GM21360 (cell line): ENCODE data around the gene AFDN.

Experiments used
- ATAC-seq: cut with Tn5 transposase; IDR thresholded peaks from one replicate; pipeline ENCODE4 v1.9.1; 2021; ENCODE audit warnings: mild to moderate bottlenecking, moderate library complexity; ENCODE audit not compliant: unreplicated experiment

The AFDN gene

DNA sequence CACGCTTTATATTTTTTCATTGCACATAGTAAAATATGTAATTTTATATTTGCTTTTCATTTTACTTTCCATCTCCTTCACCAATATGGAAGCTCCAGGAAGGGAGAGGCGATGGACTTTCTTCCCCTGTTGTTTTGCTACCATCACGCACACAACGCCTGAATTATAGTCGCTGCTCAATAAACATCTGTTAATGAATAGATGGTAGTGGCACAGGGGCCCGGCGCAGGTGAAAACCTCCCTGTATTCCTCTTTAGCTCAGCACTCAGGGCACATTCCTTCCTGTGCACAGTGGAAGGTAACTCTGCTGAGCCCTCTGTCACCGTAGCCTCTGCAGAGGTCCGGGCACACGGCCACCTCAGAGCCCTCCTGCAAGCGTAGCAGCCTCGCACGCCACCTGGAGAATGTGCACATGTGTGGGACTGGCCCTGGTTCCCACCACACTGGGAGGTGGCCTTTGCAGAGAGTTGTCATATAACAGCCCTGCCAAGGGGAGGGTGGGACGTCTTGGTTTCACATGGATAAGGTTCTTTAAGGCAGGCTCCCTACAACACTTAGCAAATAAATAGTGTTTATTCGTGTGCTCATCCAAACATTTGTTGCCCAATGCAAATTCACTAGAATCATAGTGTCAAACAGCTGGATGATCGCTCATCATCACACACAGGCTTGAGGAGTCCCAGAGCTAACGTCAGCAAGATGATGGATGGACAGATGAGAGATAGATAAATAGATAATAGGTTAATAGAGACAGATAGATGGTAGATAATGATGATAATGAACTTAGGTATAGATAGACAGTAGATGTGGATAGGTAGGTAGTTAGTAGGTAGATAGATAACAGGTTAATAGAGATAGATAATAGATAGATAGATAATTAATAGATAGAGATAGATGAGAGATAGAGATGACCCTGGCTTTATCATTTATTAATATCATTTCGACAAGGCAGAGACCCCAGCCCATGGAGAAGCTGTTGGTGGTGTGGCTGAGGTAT is 32.3 kb upstream of the AFDN start:
- no peak for ATAC-seq

DNA sequence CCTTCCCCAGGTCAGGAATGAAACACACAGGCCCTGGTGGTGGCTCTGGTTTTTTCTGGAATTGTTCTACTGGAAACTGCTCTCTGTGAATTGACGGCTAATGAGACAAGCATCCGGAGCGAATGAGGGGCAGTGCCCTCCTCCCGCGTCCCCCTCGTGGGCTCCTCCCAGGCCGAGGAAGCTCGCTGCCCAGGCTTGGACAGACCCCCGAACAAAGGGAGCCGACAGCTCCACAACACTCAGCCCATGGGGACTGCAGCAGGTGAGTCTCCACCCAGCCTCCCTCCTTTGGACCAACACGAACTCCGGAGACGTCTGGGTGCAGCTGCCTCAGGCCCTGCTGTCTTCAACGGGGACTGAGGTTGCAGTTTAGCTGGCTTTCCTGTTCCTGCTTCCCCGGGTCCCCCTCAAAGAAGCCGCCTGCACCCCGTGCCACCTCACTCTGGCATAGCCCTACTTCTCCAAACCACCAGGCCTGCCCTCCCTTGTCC is 31.3 kb upstream of the AFDN start:
- no peak for ATAC-seq

DNA sequence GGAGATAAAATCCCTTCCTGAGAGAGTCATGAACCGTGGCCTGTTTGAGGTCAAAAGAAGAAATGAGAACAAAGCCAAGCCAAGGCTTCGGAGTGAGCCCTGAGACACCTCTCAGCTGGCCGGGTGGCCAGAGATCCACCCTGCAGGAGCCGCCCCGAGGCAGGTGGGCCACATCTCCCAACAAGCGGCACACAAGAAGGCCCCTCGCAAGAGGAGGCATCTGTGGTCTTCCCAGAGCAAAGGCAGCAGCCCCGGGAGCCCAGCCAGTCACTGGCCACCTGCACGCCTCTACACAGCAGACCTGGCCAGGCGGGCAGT is 30.9 kb upstream of the AFDN start:
- ATAC-seq: no peak

DNA sequence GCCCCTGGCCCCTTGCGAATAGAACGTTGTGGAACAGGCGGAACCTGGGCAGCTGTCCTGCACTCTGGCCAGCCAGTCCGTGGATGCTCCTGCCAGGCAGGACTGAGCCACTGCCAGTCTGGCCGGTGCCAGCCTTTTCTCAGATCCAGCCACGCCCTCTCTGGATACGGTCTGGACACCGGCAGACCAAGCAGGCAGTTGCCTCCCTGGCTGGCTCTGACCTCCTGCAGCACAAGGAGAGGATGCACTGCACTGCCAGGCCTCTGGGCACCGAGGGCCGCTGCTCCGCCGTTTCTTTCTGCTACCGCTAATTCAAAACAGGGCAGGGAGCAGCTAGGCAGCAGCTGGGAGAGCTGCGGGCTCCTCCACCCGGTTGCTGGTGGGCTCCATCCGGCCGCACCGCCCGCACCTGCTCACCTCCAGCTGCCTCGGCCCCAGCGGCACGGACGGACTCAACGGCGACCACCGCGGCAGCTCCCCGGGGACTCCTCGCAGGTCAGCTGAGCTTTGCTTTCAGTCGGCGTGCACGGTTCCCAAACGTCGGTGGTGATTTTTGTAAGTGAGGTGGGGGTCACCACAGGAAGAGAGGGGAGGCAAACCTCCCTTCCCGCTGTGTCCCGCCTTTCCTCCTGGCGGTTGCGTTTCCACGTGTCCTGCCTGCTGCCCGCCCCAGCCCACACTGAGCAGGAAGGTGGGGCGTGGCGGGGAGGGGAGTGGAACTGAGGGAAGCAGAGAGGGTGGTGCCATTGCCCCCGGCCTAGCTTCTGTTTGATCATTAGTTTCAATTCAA is 30.3 kb upstream of the AFDN start:
- ATAC-seq: no peak

DNA sequence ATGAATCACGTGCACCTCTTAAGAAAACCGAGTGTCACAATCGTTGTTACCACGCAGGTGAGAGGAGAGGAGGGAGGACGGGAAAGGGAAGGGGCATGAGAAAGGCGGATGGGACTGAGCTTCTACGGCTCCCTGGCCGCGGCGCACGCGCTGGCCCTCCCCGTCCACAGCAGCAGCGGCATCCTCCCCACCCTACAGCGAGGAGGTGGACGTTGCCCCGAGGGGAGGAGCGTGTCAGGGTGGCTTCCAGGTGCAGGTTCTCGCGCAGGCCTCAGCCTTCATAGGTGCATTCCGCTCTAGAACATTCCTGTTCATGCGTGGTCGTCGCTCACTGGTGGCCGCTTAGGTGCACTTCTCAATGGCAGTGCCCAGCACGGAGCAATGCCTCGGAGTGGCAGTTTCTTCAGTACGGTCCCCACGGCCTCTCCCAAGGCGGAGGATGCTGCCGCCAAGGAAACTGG is 29.7 kb upstream of the AFDN start:
- no peak for ATAC-seq

DNA sequence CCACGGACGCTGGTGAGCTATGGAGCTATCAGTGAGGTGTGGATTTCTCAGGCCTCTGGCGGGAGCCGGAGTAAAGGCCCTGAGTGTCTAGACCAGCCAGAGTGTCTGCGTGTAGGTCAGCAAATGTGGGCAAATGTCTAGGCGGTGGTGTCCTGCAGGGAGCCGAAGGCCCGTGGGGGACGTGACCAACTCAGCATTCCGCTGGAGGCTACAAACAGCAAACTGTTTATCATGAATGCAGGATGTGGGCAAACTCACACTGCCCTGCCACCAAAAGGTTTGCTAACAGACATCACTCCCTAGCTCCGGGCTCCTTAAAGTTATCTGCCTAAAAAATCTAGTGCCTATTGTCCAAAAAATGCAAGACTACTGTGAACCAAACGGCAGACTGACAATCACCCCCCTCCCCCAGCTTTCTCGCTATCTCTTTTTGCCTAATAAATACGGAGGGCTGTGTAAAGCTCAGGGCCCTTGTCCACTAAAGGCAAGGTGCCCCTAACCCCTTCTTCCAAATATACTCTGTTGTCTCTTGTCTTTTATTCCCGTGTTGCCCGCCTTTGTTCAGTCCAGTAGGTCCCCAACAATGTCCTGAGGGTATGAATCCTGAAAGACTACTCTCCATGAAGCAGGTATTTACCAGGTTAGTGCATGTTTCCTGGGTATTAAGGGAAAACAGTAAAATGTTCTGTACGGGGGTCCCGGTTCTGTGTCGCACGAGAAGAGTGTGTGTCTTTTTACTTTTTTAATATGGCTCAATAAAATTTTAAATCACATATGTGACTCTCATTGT is 29.0 kb upstream of the AFDN start:
- ATAC-seq: no peak

DNA sequence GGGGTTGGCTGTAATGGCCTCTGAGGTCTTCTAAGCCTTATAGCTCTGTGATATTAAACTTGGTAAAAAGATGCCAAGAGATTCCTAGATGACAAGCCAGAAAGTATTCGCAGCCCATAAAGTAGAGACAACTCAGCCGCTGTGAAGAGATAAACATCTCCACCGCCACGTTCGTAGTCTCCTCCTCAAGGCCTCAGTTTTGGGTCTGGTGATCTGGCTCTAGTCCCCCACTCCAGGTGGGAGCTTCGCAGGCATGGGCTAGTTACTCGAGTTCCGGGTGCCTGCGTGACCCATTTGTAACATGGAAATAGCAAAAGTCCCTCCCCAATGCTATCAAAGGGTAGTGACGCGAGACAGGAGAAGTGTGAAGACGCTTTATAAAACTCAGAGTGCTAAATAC is 28.3 kb upstream of the AFDN start:
- no peak for ATAC-seq

DNA sequence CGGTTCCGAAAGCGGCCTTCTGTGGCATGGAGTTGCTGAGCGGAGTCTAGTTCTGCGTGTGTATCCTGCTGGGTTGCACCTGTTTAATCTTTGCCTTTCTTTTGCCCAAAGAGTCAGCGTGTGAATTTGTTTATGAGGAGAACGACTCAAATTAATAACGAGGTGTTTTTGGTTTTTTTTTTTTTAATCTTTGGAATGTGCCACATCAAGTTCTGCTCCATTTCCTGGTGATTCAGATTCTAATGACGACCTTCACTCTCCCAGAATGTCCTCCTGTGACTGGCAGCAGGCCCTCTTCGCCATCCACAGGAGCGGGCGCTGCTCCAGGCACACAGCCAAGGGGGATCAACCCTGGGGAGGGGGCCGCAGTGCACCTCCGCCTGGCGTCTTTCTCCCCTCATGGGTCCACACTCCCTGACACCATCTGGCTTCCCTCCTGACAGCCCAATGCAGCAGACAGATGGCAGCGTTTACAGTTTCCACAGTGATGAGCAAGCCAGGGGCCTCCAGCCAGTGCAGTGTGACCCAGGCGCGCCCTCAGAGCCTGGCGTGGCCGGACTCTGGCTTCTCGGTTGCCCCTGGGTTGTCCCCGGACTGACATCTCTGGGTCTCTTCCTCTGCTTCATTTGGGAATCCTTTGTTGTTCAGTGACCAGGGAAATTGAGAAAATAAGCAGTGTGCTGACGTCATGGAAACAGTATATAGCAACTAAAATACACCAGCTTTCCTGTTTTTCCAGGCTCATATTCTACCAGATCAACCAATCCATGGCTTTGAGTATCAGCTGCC is 27.5 kb upstream of the AFDN start:
- no peak for ATAC-seq

DNA sequence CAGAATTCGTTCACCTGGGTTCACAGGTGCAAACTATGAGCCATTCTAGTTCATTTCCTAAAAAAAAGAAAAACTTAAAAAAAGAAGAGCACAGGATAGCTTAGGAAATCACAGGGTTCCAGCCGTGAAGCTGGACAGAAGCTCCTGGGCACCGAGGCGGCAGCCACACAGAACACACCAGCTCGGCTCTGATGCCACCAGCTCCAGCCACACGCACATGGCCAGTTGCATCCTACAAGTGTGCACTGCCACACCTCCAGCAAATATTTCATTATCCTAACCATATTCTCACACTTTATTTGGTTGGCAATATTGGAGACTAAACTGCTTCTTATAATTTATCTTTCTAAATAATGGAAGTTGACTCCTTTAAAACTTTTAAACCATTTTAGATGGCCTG is 26.2 kb upstream of the AFDN start:
- no peak for ATAC-seq

DNA sequence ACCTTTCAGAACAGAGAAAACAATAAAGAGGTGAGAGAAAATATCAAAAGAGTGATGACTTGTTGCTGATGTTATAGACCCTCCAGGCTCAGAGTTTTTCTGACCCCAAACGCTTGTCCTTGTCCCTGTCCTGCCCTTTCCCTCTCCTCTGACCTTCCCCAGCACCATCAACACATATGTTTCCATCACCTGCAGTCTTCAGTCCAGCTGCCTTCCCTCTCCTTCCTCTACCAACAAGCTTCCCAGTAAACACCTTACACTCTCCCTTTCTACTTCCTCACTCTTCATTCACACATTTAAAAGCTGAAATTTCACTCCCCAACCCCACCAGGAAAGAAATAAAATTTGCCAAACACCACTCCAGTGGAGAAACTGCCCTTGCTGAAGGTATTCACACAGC is 25.4 kb upstream of the AFDN start:
- ATAC-seq: no peak

DNA sequence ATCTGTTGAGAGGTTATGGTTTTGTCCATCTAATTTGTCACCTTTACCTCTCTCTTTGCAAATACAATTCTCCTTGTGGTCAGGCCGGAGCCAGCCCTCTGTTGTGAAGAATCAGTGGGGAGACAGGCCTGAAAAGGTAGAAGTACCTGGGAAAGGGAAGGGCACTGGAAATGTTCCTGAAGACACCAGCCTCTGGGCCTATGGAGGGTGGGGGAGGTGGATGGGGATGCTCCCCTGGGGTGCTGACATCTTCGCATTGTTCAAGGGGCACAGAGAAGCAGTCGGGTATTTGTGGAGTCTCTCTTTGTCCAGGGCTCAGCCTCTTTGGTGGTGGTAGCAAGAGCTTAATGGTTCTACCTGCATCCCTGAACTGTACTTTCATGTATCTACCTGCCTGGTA is 24.4 kb upstream of the AFDN start:
- ATAC-seq: no peak

DNA sequence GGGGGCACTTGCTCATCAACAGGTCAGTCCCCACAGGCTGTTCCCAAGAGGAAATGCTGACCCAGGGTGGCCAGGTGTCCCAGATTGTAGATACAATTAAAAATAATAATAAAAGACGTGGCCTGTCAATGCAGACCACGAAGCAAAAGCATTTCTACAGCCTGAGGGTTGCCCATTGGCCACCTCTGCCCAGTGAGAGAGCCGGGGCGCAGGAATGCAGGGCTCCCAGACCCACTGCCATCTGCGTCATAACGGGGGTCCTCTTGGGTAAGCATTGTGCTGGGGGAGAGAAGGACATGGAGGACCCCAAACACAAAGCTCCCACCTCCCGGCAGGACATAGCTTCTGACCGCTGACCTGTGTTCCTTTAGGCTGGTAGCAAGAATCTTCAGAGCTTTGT is 22.9 kb upstream of the AFDN start:
- no peak for ATAC-seq

DNA sequence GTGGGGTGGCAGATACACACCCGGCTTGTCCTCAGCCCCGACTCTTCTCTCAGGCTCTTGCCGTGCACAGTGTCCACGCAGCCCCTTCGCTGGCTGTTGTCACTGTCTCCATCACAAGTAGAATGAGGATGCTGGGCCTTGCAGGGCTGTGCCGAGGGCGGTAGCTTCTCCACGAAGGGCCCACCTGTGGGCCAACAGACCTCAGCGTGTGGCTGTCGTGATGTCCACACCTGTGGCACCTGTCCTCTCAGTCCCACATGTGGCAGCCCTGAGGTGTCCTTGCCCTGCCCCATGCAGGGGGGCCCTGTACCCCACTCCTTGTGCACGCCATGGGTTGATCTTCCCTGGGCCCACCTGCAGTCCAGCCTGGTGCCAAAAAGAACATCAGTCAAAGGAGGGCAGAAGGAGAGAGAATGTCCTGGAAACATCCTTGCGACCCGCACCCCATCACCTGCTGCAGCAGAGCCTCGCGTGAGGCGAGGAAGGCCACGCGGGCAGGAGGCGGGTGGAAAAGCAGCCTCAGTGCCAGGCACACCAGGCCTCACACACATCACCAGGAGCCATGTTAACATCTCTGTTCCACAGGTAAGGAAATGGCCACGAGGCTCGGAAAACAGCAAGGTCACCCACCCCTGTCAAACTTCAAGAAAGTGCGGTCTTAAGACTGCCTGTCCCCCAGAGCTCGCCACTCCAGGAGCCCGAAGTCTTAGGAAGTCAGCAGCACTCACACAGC is 22.3 kb upstream of the AFDN start:
- no peak for ATAC-seq

DNA sequence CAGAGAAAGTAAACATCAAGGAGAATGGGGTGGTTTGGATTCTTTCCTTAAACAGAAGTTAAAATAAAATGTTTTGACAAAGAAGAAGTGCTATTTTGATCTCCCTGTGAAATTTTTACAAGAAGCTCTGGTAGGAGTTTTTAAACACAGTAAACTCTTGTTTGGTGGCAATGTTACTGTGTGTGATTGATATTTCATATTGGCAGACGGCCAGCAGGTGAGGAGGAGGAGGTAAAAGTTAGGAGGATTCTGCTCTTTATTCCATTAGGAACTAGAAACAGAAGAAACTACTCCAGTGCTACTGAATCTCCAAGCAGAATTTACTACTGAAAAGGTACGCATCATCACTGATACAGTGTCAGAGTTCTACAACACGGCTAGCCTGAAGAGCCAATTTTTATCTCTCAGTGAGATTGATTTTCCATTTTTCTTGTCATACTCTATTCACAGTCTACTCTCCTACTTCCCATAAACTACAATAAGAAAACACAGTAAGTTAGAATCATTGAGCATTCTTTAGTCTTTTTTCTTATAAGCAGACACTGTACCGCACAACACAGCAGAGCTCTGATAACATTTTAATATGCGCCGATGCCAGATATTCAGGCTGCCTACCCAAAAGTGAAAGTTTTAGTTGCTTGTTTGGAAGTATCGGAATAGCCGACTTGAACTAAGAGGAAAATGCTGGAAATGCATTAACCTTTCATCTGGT is 21.2 kb upstream of the AFDN start:
- no peak for ATAC-seq

DNA sequence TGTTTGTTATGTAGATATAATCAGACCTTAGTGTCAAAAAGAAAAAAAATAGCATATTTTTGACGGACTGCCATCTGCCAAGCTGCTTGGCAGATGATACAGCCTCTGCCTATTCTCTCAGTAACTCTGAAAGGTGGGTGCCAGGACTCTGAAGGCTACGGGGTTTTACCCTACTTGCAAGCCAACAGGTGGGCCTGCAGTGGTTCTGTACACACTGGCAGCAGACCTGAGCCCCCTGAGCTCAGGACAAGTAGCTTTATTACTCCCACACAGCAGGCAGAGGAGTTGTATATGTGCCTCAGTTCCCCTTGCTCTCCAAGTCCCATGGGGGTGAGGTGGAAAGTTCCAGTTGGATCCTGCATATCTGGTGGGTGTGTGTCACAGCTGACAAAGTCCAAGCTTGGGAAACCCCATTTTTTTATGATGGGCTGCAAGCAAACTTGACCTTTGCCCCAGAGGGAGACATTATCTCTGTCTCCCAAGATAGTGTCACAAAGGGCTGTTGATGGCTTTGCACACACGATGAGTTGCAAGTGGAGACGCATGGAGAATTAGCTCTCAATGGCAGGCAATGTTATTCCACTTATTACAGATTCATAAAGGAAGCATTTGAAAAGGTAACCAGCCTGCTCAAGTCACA is 20.5 kb upstream of the AFDN start:
- no peak for ATAC-seq

DNA sequence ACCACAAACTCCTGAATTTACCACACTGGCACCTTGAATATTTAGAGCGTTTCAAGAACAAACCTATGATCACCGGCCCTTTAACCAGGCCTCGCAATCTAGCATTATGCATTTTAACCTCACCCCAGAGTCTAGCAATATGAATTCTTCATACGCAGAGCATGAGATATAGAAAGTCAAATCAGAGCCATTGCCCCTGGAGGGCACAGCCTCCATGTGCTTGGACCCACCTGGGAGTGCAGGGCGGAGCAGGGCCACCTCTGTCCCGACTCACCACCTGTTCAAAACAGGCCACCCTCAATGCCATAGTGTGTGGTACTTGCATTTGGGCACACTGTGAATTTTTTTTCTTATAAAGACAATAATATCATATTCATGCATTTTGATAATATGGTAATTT is 19.5 kb upstream of the AFDN start:
- ATAC-seq: no peak

DNA sequence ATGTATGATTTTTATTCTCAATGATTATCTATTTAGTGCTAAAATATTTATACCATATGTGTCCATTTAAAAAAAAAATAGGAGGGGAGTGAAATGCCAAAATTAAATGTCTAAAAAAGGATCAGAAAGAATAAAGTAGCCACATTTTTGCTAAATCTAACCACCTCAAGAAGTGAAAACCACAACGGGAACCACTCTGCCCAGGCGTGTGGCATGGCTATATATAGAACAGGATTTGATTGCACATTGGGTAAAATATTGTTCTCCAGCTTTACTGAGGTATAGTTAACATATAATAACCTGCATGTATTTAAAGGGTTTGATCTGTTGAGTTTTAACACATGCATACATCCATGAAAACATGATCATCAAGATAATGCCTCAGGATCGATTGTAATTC is 19.0 kb upstream of the AFDN start:
- ATAC-seq: no peak

DNA sequence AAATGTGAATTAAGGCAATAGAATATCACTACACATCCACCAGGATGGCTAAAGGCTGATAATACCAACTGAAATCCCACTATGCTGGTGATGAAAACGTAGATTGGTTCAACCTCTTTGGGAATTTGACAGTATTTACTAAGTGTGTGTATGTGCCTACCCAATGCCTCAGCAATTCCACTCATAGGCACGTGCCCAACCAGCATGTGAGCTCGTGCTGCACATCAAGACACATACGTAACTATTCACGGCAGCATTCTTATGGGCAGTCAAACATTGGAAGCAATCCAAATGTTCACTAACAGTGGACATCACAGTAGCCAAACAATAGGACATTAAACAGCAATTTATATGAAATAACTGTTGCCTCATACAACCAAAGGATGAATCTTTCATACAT is 15.7 kb upstream of the AFDN start:
- ATAC-seq: no peak
